ENCODE data around the gene NOMO2.
"Not testable (repeated sequence)": the region's sequence is repeated elsewhere in the genome, so short reads cannot be mapped to it uniquely, and the experiment has no call there.

The NOMO2 gene

DNA sequence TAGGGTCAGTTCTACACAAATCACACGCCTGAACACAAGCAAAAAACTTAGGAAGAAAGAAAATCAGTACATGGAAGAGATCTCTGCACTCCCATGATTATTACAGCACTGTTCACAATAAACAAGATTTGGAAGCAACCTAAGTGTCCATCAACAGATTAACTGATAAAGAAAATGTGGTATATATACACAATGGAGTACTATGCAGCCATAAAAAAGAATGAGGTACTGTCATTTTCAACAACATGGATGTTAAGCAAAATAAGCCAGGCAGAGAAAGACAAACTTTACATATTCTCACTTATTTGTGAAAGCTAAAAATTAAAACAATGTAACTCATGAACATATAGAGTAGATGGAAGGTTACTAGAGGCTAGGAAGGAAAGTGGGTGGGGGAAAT, 16.0 kb upstream of the NOMO2 start:
- DNase-seq (ENCODE audit: low read depth, low spot score) = not testable (repeated sequence)

DNA sequence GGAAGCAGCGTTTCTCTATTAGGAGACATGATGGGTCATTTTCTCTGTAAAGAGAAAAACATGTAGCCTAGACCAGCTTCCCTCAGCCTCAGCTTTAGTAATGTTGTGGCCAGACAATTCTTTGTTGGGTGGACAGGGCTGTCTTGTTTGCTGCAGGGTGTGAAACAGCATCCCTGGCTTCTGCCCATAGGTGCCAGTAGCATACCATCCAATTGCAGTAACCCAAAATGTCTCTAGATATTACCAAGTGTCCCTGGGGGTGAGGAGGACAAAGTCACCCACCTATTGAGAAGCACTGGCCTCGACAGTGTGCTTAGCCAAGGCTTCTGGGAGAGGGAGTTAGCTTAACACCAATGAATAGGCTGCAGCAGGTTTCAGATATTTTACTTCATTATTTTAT, 14.0 kb upstream of the NOMO2 start:
- DNase-seq (ENCODE audit: low read depth, low spot score) = not testable (repeated sequence)

- not testable (repeated sequence) for DNase-seq (ENCODE audit: low read depth, low spot score)
Observed at GRCh38 chr16:18575298-18575917, 13.5 kb upstream of the NOMO2 start.

DNA sequence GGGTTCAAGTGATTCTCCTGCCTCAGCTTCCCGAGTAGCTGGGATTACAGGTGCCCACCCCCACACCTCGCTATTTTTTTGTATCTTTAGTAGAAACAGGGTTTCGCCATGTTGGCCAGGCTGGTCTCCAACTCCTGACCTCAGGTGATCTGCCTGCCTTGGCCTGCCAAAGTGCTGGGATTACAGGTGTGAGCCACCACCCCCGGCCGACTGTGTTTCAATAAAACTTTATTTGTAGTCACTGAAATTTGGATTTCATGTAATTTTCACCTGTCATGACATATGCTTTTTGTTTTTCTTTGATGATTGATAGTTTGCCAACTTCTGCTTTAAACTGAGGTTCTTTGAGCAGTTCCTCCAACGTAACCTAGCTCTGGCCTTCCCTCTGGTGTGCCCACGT, 12.0 kb upstream of the NOMO2 start:
- DNase-seq (ENCODE audit: low read depth, low spot score) = not testable (repeated sequence)

DNA sequence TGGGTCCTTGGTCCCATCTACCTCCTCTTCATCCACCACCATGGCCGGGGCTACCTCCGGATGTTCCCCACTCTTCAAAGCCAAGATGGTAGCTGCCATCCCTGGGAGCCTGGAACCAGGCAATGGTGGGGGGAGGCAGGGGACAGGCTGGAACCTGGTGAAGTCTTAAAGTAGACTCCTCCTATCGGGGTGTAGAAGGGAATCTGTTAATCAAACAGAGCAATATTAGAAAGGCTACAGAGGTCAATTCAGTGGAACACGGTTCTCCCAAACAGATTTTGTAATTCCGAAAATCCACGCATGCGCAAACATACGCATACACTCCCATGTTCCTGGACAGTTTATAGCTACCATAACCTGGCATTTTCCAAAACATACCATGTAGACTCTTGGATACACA, 11.1 kb upstream of the NOMO2 start:
- DNase-seq (ENCODE audit: low read depth, low spot score) = not testable (repeated sequence)

DNA sequence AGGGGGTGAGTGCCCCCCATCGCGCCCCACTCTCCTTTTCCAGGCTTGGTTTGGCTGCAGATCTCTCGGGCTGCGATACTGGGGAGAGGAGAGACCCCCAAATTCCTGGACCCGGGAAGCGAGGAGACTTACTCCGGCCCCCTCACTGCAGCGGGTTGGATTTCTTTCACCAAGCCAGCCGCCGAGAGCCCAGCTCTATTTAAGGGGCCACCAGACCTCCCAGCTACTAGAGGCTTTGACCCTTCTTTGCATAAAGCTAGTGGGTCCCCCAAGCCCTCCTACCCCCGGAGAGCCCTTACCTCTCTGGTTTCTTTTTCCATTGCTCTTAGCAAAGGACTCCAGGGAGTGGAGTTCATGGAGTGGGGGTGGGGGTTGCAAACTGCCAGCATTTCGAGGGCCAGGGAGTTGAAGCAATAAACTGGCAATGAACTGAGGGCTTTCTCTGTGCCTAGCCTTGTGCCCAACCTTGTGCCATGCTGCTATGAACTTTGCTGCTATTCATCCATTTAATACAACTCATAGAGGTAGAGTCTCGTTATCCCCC, 9.5 kb upstream of the NOMO2 start:
- not testable (repeated sequence) for DNase-seq (ENCODE audit: low read depth, low spot score)

DNA sequence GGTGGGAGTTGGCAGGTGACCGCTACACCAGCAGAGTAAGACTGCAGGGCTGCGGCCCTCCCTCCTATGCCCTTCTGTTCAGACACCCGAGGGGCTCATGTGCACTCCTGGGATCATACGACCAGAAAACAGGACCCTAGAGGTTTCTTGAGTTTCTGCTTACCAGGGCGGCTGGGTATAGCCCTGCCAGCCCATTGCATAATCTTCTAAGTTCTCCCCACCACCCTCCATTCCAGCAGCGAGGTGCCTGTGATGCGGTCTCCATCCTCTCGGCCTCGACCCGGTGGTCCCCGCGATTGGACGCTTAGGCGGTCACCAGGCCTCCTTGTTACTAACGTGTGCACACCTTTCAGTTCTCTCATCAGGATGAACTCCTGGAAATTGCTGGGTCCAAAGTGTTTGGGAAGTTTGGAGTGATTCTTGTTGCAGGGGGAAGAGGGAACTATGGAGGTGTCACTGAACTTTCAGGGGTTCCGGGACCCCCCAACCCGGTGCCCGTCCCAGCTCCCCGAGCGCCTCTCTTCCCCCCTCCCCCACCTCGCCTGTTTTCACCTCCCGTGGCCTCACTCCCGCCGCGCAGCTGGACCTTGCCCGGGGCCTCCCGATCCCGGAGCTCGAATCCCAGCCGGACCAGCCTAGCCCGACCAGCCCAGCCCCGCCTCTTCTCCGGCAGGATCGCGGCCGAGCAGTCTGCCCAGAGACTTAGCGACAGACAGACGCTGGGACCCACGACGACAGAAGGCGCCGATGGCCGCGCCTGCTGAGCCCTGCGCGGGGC, 8.8 kb upstream of the NOMO2 start:
- DNase-seq (ENCODE audit: low read depth, low spot score) = peak; percentile 6

- not testable (repeated sequence) for DNase-seq (ENCODE audit: low read depth, low spot score)
Observed at GRCh38 chr16:18560416-18561220, 1.3 kb downstream of the NOMO2 start.

- not testable (repeated sequence) for DNase-seq (ENCODE audit: low read depth, low spot score)
Observed at GRCh38 chr16:18553671-18554070, 8.2 kb downstream of the NOMO2 start.

- not testable (repeated sequence) for DNase-seq (ENCODE audit: low read depth, low spot score)
Observed at GRCh38 chr16:18547382-18547781, 14.5 kb downstream of the NOMO2 start.

DNA sequence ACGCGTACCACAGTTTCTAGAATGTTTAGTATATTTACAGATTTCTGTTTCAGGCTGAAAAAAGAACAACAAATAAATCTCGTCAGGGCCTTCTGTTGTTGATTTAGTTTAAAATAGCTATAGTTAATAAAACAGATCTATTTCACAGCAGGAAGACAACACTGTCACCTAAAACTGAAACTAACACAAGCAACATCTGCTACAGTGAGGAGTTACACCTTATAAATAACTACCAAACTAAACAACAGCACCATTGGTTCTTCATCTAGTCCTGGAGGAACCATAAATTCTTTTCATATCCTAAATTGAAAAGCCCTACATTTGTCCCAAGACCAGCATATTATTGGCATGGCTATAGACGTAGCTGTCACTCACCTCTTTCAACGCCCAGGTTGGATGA, 15.0 kb downstream of the NOMO2 start:
- DNase-seq (ENCODE audit: low read depth, low spot score) = not testable (repeated sequence)

DNA sequence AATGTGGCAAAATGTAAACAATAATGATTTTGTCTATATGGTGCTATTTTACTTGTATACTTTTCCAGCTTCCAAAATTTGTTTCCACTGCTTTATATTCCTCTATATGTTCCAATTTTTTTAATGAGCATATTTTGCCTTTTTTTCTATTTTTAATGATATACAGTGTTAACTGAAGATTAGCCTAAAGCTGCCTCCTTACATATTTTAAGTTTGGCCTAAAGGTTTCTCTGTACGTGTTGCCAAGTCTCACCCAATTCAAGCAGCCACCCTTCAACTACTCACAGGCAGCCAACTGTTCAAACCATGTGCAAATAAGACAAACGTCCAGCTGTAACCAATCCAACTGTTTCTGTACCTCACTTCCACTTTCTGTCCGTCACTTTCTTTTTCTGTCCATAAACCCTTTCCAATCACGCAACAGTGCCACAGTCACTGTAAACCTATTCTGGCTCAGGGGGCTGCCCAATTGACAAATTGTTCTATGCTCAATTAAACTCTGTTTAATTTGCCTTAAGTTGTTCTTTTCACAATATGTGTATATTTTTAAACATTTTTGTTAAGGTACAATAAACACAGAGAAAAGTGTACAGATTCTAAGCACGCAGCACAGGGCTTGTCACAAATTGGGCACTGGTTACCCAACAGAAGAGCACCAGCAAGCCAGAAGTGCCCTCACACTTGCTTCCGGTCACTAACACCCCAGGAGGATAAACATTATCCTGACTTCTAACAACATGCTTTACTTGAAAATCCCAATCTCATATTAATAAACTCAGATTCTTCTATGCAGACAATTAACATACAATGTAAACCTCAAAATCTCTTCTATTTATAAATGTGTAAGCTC, 17.4 kb downstream of the NOMO2 start:
- not testable (repeated sequence) for DNase-seq (ENCODE audit: low read depth, low spot score)

GRCh38 chr16:18541912-18542311, 20.0 kb downstream of the NOMO2 start:
- not testable (repeated sequence) for DNase-seq (ENCODE audit: low read depth, low spot score)

DNA sequence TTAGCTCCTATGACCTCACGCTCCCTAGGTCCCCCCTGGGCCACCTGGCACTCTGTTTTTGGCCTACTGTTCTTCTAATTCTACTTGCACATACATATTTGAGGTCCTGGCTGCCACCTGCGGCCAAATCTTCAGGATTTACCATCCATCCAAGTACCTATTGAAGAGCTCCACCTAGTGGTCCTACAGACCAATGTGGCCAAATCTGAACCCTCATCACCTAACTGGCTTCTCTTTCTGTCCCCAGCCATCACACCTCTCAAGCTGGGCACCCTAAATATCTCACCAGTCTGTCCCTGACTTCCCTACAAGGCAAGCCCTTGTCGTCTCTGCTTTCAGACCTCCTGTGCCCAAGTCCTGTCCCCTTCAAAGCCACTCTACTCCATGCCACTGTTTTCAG, 24.9 kb downstream of the NOMO2 start:
- DNase-seq (ENCODE audit: low read depth, low spot score) = not testable (repeated sequence)

GRCh38 chr16:18535519-18536168, 26.3 kb downstream of the NOMO2 start:
- not testable (repeated sequence) for DNase-seq (ENCODE audit: low read depth, low spot score)

DNA sequence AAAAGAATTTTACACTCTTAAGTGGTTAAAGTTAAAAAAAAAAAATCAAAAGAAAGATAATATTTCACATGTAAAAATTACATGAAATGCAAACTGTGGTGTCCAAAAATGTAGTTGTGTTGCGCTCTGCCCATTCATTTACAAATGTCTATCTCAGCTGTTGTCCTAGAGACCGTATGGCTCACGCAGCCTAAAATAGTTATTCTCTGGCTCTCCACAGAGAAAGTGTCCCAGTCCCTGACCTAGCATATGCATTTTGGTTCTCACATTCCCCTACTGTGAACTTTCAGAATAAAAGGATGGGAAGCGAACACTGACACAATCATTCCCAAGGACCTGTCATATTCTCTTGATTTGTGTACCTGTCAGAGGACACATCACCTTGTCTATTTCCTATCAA, 27.6 kb downstream of the NOMO2 start:
- DNase-seq (ENCODE audit: low read depth, low spot score) = not testable (repeated sequence)

- DNase-seq (ENCODE audit: low read depth, low spot score) = not testable (repeated sequence)
Observed at GRCh38 chr16:18531323-18531722, 30.6 kb downstream of the NOMO2 start.

GRCh38 chr16:18530329-18530728, 31.6 kb downstream of the NOMO2 start:
- DNase-seq (ENCODE audit: low read depth, low spot score) = not testable (repeated sequence)

- DNase-seq (ENCODE audit: low read depth, low spot score) = not testable (repeated sequence)
Observed at GRCh38 chr16:18526547-18526946, 35.4 kb downstream of the NOMO2 start.

DNA sequence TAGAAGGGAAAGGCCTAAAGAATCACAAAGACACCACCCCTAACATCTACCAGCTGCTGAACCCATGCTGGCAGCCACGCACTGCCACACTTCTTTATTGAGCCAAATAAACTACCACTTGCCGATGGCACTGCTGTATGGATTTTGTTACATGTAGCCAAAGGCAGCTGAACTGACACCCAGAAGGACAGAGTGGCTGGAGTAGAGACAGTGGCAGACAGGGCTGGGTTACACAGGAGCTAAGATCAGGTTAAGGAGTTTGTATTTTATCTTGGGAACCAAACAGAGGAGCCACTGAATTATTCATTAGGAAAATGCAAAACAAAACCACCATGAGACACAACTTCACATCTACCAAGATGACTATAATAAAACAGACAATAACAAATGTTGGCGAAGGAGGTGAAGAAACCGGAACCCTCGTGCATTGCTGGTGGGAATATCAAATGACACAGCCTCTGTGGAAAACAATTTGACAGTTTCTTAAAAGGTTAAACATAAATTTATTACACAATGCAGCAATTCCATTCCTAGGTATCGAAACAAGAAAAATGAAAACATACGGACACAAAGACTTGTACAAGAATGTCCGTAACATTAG, 35.9 kb downstream of the NOMO2 start:
- not testable (repeated sequence) for DNase-seq (ENCODE audit: low read depth, low spot score)
